Amygdala (tissue), 56 donors: ENCODE data around the gene CLEC17A.
A peak's percentile ranks its signal among the peaks of the same experiment; 100 is the strongest.
"Not testable (repeated sequence)": the region's sequence is repeated elsewhere in the genome, so short reads cannot be mapped to it uniquely, and the experiment has no call there.

Experiments used
- DNase-seq, 56 donors: peaks; one replicate each; lab custom pipeline; 2025; lab: John Stamatoyannopoulos, UW

The CLEC17A gene

DNA sequence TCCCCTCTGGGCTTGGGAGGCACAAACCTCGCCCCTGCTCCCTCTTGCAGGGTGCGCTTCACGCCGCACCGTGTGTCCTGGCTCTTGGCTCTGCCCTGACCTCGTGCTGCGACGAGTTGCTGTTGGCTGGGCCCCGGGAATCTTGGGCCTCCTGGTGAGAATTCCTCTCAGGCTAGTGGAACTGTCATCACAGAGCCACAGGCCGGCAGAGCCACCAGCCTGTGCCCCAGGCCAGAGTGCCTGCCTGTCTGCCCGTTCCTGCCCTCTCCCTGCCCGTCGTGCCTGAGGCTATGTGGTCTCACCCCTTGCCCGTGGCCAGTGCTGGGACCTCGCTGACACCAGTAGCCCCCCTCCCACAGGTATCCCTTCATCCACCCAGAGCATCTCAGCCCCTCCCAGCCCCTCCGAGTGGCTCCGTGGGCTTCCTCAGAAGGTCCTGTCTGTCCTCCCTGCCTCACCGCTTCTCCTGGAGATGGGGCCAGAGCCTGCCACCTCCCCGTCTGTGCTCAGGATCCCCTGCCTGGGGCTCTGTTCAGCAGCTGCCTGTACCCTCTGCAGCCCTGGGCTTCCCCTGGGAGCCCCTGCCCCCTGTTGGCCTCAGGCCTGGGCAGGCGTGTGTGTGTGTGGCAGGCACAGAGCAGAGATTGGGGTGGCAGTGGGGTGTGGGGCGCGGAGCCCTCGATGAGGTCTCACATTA lies 24.4 kb upstream of the CLEC17A start:
- no peak for DNase-seq

GRCh38 chr19:14559916-14560775 lies 22.7 kb upstream of the CLEC17A start:
- no peak for DNase-seq

DNA sequence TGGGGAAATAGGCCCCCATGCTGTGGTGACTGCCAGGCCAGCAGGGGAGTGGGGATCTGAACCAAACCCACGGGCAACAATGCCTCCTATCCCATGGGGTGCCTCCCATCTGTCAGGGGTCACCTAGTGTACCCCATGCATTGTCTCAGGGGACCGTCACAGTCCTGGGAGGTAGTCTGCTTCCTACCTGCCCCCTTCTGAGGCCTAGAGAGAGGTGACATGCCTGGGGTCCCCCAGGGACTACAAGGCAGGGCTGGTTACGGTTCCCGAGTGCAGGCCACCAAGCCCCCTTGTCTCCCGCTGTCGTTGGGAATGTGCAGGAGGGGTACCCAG lies 22.1 kb upstream of the CLEC17A start:
- no peak for DNase-seq

- DNase-seq, result peak in 1 of 56 donors; percentile 43
Observed at GRCh38 chr19:14561249-14561648, 21.6 kb upstream of the CLEC17A start.

GRCh38 chr19:14561847-14562351 lies 21.0 kb upstream of the CLEC17A start:
- DNase-seq, result peak in 41 of 56 donors; percentile 20 to 85 (median 63)

- no peak for DNase-seq
Observed at GRCh38 chr19:14562660-14563589, 20.0 kb upstream of the CLEC17A start.

DNA sequence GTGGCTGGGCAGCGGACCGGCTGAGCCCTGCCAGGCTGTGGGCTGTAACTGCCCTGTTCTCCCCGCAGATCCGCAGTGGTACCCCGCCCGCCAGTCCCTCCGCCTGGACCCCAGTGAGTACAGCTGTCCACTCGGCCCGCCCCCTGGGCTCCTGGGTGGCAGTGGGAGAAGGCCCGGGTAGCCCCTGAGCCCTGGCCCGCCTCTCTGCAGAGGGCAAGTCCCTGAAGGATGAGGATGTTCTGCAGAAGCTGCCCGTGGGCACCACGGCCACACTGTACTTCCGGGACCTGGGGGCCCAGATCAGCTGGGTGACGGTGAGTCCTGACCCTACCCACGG lies 19.3 kb upstream of the CLEC17A start:
- DNase-seq, result no peak

GRCh38 chr19:14563989-14564651 lies 18.8 kb upstream of the CLEC17A start:
- peak in 3 of 56 donors; percentile 13 to 56 (median 34) for DNase-seq

DNA sequence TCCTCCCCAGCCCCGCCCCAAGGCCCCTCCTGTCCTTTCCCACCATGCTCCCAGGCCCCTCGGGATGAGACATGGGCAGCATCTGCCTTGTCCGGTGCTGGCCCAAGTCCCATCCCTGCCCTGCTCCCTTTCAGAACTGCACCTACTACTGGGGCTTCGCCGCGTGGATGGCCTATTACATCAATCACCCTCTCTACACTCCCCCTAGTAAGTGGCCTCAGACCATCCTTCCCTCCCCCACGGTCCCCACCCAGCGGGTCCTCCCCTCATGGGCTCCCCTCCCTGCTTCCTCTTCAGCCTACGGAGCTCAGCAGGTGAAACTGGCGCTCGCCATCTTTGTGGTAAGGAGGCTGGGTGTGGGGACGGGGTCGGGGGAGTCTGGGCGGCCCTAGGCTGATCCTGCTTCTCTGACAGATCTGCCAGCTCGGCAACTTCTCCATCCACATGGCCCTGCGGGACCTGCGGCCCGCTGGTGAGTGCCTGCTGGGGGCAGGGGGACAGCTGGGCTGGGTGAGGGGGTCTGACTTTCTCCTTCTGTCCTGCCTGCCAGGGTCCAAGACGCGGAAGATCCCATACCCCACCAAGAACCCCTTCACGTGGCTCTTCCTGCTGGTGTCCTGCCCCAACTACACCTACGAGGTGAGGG lies 18.1 kb upstream of the CLEC17A start:
- DNase-seq, result not testable (repeated sequence)

- DNase-seq, result peak in 8 of 56 donors; percentile 19 to 36 (median 26)
Observed at GRCh38 chr19:14565298-14565679, 17.6 kb upstream of the CLEC17A start.

GRCh38 chr19:14565765-14566711 lies 16.8 kb upstream of the CLEC17A start:
- no peak for DNase-seq

DNA sequence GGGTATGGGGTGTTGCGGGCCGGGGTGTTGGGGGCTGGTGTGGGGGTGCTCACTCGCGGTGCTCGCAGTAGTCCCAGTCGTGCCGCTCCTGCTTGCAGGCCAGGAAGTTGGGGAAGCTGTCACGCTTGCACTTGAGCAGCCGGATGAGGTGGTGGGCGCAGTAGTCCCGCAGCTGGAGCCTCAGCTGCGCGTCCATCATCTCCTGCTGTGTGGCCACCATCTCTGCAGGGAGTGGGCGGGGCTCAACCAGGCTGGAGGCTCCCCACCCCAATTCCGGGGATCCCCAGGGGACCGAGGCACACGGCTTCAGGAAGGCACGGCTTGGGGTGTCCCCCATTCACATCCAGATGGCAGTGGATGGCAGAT lies 16.2 kb upstream of the CLEC17A start:
- DNase-seq, result no peak

DNA sequence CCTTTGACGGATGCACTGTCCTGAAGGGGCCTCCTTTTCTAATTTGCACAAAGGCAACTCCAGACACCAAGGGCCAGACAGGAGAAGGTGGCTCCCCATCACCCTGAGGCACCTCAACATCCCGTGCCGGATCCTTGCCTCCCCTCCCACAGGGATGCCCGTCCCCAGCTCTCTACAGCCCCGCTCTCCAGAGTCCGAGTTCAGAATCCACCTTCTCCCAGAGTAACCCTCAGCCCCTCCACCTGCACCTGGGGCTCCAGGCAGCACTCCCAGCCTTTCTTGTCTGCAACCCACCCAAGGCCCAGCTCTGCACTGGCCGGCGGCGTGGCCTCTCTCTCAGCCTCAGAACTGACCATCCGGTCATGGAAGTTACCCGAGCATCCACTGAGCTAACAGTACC lies 15.8 kb upstream of the CLEC17A start:
- no peak for DNase-seq

DNA sequence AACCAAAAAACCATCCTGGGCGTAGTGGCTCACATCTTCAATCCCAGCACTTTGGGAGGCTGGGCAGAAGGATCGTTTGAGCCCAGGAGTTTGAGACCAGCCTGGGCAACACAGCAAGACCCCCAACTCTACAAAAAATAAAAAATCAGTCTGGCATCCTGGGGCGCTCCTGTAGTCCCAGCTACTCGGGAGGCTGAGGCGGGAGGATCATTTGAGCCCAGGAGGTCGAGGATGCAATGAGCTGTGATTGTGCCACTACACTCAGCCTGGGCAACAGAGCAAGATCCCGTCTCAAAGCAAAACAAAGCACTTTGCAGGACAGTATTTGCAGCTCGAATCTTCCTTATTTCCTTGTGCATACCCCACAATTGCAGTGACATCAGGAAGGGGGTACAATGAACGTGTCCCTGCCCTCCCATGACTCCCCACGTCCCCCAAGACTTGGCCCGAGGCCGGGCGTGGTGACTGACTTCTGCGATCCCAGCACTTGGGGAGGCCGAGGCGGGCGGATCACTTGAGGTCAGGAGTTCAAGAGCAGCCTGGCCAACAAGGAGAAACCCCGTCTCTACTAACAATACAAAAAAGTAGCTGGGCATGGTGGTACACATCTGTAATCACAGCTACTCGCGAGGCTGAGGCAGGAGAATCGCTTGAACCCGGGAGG lies 11.9 kb upstream of the CLEC17A start:
- DNase-seq, result no peak

DNA sequence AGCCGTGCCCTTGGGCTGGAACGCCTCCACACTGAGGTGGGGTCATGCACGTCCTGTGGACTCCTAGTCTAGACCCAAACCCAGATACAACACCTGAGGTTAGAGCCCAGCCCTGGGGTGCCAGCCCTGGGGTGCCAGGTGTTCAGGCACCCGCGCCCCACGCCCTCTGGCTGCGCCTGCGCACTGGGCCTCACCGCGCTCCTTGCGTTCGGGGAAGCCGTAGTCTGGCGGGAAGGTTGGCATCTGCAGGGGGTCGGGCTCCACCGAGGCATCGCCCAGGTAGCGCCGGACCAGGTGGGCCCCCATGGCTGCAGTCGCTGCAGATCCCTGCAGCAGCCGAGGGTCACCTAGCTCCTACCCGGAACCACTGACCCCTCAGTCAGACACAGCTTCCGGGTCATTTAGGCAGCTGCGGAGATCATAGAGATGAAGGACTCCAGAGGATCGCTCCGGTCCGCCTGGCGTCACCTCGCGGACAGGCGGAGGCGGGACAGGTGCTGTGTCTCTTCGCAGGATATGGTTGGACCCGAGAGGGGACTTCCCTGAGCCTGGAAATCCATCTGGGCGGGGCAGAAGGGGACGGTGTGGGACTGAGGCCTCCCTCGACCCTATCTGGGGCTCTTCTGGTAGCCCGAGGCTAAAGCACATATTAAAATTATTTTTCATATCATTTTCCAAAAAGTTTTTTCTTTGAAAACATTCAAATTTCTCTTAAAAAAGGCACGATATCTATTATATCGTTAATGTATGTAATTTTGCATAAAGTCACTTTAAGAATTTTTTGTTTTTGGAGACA lies 11.0 kb upstream of the CLEC17A start, which contains the start of gene NDUFB7:
Gene NDUFB7 (minus strand): TSS at position 372 of the 796 bp plus-strand sequence. CDS start 66 bp downstream, at position 306.
- DNase-seq, result peak; percentile 54 to 96 (median 88)

GRCh38 chr19:14575428-14575980 lies 7.4 kb upstream of the CLEC17A start:
- DNase-seq, result no peak

GRCh38 chr19:14576363-14576762 lies 6.5 kb upstream of the CLEC17A start:
- DNase-seq, result no peak
